GM15510 (cell line): Measurements from ENCODE around the gene IFI27L2.

Experiments used
- POLR2A ChIP-seq: IDR thresholded peaks from 3 replicates; pipeline ENCODE4 v1.6.1; 2011; ENCODE audit warnings: borderline replicate concordance; ENCODE audit not compliant: insufficient read length; ENCODE audit errors: extremely low read depth

Gene IFI27L2

DNA sequence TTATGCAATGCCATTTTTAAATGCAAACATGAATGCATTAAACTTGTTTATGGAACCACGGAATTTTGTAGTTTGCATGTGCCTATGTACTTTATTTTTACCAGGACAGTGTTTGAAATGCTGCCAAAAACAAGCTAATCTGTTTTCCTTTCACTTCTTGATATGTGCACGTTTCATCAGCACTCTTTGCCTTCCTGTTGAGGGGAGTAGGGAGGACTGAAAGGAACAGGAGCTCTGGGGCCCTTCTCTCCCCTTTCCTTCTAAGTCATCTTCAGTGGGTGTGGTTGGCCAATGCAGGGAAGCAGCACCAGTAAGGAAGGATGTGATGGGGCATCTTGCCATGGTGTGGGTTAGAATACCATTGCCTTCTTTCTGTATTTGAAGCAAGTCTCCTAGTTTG is 32.6 kb upstream of the IFI27L2 start:
- no peak for TF ChIP-seq POLR2A

- no peak for TF ChIP-seq POLR2A
These were observed 31.7 kb upstream of the IFI27L2 start for GRCh38 chr14:94161058-94161457.

DNA sequence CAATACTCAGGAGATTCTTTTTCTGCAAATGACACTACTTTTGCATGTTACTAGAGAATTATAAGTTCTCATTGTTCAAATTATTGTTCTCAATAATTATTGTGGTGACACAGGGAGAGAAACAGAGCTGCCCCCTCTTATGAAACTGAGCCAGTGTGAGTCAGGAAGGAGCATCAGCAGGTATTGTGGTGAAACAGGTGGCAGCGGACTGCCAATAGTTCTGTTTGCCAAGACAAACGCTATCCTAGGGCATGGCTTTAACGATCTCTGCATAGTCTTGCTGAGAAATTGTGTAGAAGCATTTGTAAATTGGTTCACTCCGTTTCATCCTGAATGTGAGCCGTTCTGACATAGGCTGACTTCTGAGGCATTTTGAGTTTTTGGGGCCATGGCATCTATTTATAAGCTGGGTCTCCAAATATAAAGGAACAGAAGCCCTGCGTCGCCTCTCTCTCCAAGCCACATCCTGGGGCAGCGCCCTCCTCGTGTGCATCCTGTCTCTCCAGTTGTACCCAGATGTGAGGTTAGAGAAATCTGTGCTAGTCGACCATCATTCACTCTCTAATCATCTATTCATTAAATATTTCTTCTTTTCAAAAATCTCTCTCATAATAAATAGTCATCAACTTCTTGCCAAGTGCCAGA is 29.0 kb upstream of the IFI27L2 start:
- no peak for TF ChIP-seq POLR2A

DNA sequence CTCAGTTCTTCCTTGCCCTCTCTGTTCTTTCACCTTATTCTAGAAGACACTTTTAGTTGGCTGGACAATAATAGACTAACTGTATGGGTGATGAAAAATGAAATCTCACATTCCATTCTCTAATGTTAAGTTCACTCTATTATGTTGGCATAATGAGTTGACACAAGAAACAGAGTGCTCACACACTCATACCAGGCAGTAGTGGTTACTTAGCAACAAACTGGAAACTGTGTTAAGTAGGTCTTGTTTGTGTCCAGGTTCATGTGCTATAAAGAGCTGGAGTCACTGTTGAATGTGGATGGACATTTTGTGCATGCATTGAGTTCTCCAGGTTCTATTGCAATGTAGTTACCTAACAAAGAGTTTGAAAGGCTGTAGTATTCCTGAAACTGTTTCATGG is 27.8 kb upstream of the IFI27L2 start:
- TF ChIP-seq POLR2A, result no peak

DNA sequence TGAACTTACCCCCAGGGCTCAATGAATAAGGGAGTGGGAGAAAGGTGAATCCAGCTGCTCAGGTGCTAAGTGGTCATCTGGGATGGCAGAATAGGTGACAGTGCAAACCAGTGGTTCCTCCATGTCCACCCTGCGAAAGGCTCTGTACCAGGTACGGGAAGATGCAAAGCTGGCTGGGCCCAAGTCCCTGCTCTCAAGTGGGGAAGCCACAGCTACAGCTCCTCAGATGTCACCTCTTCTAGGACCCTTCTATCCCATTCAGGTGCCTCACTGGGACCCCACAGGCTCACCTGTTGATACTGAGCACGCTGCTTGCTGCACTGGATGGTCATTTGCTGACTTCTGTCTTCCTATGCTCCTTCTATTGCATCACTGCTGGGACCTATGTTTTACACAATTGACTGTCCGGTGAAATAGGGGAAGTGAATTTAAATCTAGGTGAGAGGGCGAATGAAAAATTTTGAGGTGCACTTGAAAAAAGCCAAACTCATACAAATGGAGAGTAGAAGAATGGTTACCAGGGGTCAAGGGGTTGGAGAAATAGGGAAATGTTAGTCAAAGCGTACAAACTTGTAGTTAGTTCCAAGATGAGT is 24.4 kb upstream of the IFI27L2 start:
- TF ChIP-seq POLR2A, result no peak

DNA sequence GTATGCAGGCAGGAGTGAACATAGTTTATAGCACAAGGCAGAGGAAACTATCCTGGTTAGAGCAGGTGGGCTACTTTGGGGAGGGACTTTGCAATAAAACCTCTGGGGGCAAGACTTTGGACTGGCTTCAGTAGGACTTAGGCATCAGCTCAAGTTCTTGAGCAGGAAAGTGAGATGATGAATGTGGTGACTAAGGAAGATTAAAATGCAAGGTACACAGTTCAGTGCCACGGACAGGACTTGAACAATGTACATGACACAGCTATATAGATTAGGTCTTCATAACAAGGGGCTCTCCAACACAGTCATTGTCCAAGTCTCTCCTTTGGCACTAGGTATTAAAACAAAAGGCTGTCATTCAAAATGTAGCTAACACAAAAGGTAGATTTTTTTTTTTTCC is 23.3 kb upstream of the IFI27L2 start:
- no peak for TF ChIP-seq POLR2A

DNA sequence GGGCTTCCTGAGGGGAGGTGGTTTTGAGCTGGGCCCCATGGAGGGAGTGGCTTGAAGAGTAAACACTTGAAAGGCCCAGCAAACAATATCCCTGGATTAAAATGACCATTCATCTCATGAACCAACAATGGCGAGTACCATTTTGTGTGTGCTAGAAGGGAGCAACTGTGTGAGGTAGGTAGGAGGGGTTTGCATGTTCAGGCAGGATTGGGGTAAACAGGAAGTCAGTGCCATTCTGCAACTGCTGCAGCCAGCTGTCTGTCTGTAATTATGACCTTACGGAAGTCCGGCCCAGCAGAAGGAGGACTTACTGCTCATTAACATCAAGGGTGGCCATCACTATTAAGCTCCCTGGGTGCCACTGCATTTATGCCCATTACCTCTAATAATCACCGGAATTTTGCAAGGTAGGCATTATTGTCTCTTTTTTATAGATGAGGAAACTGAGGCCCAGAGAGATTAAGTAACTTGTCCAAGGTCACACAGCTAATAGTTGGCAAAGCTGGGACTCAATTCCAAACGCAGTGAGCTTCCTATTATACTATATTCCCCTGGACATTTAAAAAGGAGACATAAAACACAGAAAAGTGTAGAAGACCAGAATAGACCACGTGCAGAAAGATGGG is 16.6 kb upstream of the IFI27L2 start:
- no peak for TF ChIP-seq POLR2A

DNA sequence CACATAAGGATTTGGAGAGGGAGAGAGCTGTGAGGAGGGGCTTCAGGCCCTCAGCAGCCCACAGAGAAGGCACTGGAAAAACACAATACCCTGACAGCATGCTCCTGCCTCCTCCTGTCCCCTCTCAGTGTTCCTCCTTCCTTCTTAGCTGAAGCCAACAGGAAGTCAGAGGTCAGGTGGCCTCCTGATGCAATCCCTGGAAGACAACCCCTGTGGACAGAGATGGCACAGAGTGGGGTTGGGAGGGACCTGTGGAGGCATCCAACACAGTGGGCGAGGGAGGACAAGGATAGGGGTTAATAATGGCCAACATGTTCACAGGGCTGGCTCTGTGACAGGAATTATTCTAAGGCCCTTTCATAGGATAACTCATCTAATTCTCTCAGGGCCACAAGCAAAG is 15.4 kb upstream of the IFI27L2 start:
- TF ChIP-seq POLR2A, result no peak

- no peak for TF ChIP-seq POLR2A
These were observed 14.3 kb upstream of the IFI27L2 start for GRCh38 chr14:94143711-94144110.

GRCh38 chr14:94143239-94143638 is 13.8 kb upstream of the IFI27L2 start:
- no peak for TF ChIP-seq POLR2A

GRCh38 chr14:94142836-94143235 is 13.4 kb upstream of the IFI27L2 start:
- no peak for TF ChIP-seq POLR2A

DNA sequence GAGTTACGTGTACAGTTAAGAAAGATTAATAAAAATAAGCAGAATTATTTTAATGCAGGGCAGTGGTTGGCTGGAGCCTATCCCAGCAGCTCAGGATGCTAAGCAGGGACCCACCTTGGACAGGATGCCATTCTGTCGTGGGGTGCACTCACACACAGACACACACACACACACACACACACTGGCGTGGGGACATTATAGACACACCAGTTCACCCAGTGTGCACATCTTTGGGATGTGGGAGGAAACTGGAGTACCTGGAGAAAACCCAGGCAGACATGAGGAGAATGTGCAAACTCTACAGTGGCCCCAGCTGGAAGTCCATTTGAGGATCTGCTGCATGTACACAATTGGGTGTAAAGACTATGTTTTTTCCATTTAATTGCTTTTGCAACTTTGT is 12.8 kb upstream of the IFI27L2 start:
- no peak for TF ChIP-seq POLR2A

GRCh38 chr14:94139421-94139820 is 10.0 kb upstream of the IFI27L2 start:
- TF ChIP-seq POLR2A, result no peak

DNA sequence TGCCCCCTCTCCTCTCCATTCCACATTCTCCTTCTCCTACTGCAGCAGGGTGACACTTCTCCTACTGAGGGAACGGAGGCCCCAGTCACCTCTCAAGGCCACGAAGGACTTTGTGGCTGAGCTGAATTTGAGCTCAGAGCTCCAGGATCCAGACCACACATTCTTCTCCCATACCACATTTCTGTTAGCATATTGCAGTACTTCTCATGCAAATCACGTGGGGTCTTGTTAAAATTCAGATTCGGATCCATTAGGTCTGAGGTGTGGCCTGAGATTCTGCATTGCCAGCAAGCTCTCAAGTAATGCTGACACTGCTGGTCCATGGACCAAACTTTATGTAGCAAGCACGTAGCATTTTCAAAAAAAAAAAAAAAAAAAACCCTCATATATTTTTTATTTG is 9.6 kb upstream of the IFI27L2 start:
- TF ChIP-seq POLR2A, result no peak

DNA sequence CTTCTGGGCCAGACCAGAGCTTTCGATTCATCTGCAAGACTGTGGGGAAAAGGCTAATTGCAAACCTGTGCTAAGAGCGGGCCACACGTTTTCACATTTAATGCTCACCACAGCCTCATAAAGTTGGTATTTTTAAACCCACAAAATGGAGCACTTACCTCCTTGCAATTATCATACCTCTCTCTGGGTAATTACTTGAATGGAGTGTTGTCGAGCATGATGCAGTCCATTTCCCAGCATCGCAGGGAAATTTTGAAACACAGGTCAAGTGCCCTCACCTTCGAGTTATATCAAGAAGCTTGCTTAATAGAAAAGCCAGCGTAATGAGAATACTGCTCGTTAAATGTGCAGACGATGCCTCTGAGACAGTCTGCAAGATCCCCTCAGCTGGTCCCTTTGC is 8.8 kb upstream of the IFI27L2 start:
- no peak for TF ChIP-seq POLR2A

- no peak for TF ChIP-seq POLR2A
These were observed 7.3 kb upstream of the IFI27L2 start for GRCh38 chr14:94136575-94137331.

- TF ChIP-seq POLR2A, result no peak
These were observed 6.1 kb upstream of the IFI27L2 start for GRCh38 chr14:94135476-94135875.
